Stomach (tissue), 4 donors: ENCODE results near the gene SLC29A1.

Experiments
- EP300 ChIP-seq: sonication (generic); formaldehyde crosslinking; IDR thresholded peaks from one replicate; pipeline ENCODE4 v1.6.1; 2017; ENCODE audit warnings: antibody characterized with exemption
- POLR2A ChIP-seq, 4 donors: fragments of 450-650 bp; IDR thresholded peaks; one replicate each; pipeline ENCODE4 v1.6.1; 2016; ENCODE audit warnings: antibody characterized with exemption in 4 of 4, control low read depth in 2 of 4, mild to moderate bottlenecking in 1 of 4, moderate library complexity in 1 of 4
- POLR2AphosphoS5 ChIP-seq, 3 donors: sonication (generic); formaldehyde crosslinking; IDR thresholded peaks; one replicate each; pipeline ENCODE4 v1.6.1; 2016; ENCODE audit warnings: antibody characterized with exemption in 3 of 3
- TF ChIP-seq, protein P1 (sequence below), 7 experiments: fragments of 450-650 bp in 4 of 7; fragments of 200-600 bp in 3 of 7; sonication (generic) in 3 of 7; IDR thresholded peaks; one replicate each; pipeline ENCODE4 v1.5.1; 2016 to 2019; ENCODE audit warnings: antibody characterized with exemption in 7 of 7, control low read depth in 2 of 7, mild to moderate bottlenecking in 1 of 7

DNA sequence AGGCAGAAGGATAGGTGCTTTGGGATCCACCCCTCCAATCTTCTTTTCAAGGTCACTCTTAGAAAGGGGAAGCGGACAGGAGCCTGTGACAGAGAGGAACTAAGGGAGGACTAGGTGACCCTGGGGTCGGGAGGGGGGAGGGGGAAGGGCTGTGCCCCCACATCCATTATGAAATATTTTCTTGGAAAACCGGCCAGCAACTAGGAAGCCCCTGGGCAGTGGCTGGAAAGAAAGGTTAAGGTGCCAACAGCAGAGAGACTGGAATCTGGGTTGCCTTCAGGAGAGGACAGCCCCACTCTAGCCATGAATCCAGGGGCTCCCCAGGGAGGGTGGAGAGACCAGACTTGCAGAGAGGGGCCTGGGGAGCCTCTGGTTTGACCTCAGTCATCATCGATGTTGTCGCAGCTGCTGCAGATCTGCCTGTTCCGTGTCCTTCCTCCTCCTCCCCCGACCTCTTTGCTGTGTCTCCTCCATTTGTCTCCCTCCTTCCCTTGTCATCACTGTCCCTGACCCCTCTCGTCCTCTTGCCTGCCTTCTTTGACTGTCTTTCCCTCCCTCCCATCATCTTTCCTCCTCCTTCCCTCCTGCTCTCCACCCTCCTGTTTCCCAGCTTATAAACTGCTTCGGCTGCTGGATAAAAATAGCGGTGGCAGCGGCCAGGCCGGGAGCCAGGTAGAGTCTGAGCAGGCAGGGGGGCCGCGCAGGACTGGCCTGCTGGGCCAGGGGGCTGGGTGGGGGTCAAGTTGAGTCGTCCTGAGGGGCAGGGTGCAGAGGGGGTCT lies 3.2 kb downstream of the SLC29A1 start:
- TF ChIP-seq, protein P1, sequence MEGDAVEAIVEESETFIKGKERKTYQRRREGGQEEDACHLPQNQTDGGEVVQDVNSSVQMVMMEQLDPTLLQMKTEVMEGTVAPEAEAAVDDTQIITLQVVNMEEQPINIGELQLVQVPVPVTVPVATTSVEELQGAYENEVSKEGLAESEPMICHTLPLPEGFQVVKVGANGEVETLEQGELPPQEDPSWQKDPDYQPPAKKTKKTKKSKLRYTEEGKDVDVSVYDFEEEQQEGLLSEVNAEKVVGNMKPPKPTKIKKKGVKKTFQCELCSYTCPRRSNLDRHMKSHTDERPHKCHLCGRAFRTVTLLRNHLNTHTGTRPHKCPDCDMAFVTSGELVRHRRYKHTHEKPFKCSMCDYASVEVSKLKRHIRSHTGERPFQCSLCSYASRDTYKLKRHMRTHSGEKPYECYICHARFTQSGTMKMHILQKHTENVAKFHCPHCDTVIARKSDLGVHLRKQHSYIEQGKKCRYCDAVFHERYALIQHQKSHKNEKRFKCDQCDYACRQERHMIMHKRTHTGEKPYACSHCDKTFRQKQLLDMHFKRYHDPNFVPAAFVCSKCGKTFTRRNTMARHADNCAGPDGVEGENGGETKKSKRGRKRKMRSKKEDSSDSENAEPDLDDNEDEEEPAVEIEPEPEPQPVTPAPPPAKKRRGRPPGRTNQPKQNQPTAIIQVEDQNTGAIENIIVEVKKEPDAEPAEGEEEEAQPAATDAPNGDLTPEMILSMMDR (IDR thresholded peaks at IDR 0.05) = no peak
- no peak for TF ChIP-seq POLR2AphosphoS5 (IDR thresholded peaks at IDR 0.05)
- no peak for TF ChIP-seq POLR2A (IDR thresholded peaks at IDR 0.05)
- no peak for TF ChIP-seq EP300
